ENCODE measurements around the gene FIGNL2. TPM values are rescaled to one million over a fixed set of nuclear protein-coding genes. Genes with fewer than 3 reads are reported as not detected.

FIGNL2 gene
- total RNA-seq, 1 donor from 2014 or later: 17.8 TPM

GRCh38 chr12:51792417-51792816 lies 56.1 kb downstream of the FIGNL2 start:
- no peaks in the 10 kb centered on the region for H3K9me3 Mint-ChIP-seq
- no peak for DNase-seq (ENCODE audit: extremely low spot score, unreplicated experiment)
- no peak overlapping the region for H3K27ac Mint-ChIP-seq
- no peaks in the 10 kb centered on the region for H3K4me1 Mint-ChIP-seq (ENCODE audit: unreplicated experiment)
- no peak for TF ChIP-seq CTCF (conservative IDR thresholded peaks at IDR 0.05)
- H3K27me3 Mint-ChIP-seq: no peaks in the 10 kb centered on the region
- H3K4me3 Mint-ChIP-seq: no peak overlapping the region
- peaks cover 4% of the 10 kb centered on the region for H3K36me3 Mint-ChIP-seq

DNA sequence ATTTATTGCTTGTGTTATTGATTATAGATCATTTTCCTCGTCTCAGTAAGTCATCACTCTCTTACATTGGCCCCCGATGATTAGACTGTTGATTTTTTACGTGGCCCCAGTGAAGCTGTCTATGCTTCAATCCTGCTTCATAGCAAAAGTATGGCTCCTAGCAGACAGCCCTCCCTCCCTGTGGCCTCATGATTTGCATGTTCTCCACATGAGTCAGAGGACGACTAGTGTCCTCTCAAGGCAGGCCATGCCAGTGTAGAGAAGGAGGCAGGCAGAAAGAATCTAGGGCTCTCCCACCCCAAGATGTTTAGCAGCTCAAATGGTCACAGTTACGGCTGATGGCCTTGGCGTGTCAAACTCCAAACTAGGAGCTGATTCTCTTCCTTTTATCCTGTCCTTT lies 59.6 kb downstream of the FIGNL2 start:
- H3K4me3 Mint-ChIP-seq: no peak overlapping the region
- no peaks in the 10 kb centered on the region for H3K4me1 Mint-ChIP-seq (ENCODE audit: unreplicated experiment)
- no peak for DNase-seq (ENCODE audit: extremely low spot score, unreplicated experiment)
- H3K27ac Mint-ChIP-seq: no peak overlapping the region
- no peak for TF ChIP-seq CTCF (conservative IDR thresholded peaks at IDR 0.05)
- H3K27me3 Mint-ChIP-seq: no peaks in the 10 kb centered on the region
- peaks cover 4% of the 10 kb centered on the region for H3K36me3 Mint-ChIP-seq
- no peaks in the 10 kb centered on the region for H3K9me3 Mint-ChIP-seq

DNA sequence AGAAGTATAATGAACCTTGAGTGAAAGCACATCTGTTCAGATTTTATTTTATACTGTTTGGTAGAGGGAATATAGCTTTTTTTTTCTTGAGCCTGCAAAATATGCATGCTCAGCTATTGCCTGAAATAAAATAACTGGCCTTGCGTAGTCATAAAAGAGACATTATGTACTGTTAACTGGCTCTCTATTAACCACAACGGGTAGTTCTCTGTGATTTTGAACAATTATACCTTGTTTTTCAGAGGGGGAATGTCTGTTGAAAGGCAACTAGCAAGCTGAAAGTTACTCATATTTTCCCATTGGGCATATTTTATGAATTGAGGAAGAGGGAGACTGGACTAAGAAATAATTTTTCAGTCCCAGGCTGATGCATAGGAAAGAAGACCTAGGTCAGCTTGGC lies 62.6 kb downstream of the FIGNL2 start:
- Mint-ChIP-seq H3K27me3 (no peaks in the 10 kb centered on the region), H3K4me1 (ENCODE audit: unreplicated experiment) (no peaks in the 10 kb centered on the region), H3K9me3 (no peaks in the 10 kb centered on the region), H3K27ac (no peak overlapping the region), H3K4me3 (no peak overlapping the region), H3K36me3 (no peaks in the 10 kb centered on the region)
- TF ChIP-seq CTCF (conservative IDR thresholded peaks at IDR 0.05): no peak
- no peak for DNase-seq (ENCODE audit: extremely low spot score, unreplicated experiment)

DNA sequence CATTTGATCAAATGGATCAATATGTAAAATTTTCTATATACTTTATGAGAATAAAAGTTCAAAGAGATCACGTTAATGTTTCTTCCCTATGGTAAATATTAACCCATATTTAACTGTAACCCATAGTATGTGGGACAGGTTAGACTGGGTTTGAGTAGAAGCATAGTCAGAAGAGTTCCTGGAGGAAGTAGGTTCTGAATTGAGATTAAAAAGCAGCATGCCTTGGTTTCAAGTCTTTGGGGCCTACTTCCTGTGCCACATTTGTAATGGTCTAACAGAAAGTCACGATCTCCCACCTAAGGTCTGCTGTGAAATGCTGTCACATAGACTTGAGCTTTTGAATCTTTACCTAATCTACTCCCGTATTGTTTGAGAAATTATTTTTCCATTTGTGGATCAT lies 63.8 kb downstream of the FIGNL2 start:
- Mint-ChIP-seq H3K4me3 (no peak overlapping the region), H3K27ac (no peak overlapping the region), H3K9me3 (no peaks in the 10 kb centered on the region), H3K27me3 (no peaks in the 10 kb centered on the region), H3K4me1 (ENCODE audit: unreplicated experiment) (no peaks in the 10 kb centered on the region), H3K36me3 (no peaks in the 10 kb centered on the region)
- no peak for DNase-seq (ENCODE audit: extremely low spot score, unreplicated experiment)
- TF ChIP-seq CTCF (conservative IDR thresholded peaks at IDR 0.05): no peak

DNA sequence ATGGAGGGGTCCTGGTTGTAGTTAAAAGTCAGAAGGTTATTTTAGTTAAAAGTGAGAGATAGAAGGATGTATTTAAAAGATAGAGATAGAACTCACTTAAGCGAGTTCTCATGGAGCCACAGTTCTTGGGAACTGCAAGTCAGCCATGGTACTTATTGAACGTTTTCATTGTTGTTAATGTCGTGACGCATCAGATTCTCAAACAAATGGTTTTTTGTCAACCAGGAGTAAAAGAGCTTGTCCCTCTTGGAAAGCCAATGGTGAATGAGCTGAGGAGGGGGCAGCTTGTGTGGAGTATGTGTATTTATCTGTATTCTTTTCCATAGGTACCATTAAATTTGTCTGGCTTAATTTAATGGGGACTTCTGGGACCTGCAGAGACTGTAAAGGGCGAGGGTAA lies 68.6 kb downstream of the FIGNL2 start:
- Mint-ChIP-seq H3K27ac (no peak overlapping the region), H3K36me3 (peaks cover 4% of the 10 kb centered on the region), H3K27me3 (no peaks in the 10 kb centered on the region)

More for the DNA sequence above, 68.6 kb downstream of the FIGNL2 start:
- no peaks in the 10 kb centered on the region for H3K4me1 Mint-ChIP-seq (ENCODE audit: unreplicated experiment)
- TF ChIP-seq CTCF (conservative IDR thresholded peaks at IDR 0.05): no peak
- H3K4me3 Mint-ChIP-seq: no peak overlapping the region
- no peak for DNase-seq (ENCODE audit: extremely low spot score, unreplicated experiment)
- H3K9me3 Mint-ChIP-seq: no peaks in the 10 kb centered on the region
